ENCODE results near the gene DAAM2. TPM values are rescaled to one million over a fixed set of nuclear protein-coding genes. Genes with fewer than 3 reads are reported as not detected.

The DAAM2 gene
- total and polyA plus RNA-seq, 9 of the 15 experiments (the other 6 are each of a cell fraction or from before 2014, with no cell fraction given) = 0.01 to 0.07 TPM; not detected in 7

- TF ChIP-seq, protein P1, sequence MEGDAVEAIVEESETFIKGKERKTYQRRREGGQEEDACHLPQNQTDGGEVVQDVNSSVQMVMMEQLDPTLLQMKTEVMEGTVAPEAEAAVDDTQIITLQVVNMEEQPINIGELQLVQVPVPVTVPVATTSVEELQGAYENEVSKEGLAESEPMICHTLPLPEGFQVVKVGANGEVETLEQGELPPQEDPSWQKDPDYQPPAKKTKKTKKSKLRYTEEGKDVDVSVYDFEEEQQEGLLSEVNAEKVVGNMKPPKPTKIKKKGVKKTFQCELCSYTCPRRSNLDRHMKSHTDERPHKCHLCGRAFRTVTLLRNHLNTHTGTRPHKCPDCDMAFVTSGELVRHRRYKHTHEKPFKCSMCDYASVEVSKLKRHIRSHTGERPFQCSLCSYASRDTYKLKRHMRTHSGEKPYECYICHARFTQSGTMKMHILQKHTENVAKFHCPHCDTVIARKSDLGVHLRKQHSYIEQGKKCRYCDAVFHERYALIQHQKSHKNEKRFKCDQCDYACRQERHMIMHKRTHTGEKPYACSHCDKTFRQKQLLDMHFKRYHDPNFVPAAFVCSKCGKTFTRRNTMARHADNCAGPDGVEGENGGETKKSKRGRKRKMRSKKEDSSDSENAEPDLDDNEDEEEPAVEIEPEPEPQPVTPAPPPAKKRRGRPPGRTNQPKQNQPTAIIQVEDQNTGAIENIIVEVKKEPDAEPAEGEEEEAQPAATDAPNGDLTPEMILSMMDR (IDR thresholded peaks at IDR 0.05 in 2 of 3, conservative IDR thresholded peaks at IDR 0.05 in 1 of 3; ENCODE audit: insufficient read depth in 2 of 3, low read depth in 1 of 3, low read length in 3 of 3) = peak in 2 of 3 experiments; percentile 44 to 53; a peak in 5 of 6 replicates
- TF ChIP-seq, protein P2, sequence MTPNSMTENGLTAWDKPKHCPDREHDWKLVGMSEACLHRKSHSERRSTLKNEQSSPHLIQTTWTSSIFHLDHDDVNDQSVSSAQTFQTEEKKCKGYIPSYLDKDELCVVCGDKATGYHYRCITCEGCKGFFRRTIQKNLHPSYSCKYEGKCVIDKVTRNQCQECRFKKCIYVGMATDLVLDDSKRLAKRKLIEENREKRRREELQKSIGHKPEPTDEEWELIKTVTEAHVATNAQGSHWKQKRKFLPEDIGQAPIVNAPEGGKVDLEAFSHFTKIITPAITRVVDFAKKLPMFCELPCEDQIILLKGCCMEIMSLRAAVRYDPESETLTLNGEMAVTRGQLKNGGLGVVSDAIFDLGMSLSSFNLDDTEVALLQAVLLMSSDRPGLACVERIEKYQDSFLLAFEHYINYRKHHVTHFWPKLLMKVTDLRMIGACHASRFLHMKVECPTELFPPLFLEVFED (CRISPR knock-in tag; conservative IDR thresholded peaks at IDR 0.05) = 0 out of 2 replicates have a peak, but pooled peaks have one; percentile 11
- TF ChIP-seq, protein P3, sequence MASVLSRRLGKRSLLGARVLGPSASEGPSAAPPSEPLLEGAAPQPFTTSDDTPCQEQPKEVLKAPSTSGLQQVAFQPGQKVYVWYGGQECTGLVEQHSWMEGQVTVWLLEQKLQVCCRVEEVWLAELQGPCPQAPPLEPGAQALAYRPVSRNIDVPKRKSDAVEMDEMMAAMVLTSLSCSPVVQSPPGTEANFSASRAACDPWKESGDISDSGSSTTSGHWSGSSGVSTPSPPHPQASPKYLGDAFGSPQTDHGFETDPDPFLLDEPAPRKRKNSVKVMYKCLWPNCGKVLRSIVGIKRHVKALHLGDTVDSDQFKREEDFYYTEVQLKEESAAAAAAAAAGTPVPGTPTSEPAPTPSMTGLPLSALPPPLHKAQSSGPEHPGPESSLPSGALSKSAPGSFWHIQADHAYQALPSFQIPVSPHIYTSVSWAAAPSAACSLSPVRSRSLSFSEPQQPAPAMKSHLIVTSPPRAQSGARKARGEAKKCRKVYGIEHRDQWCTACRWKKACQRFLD (CRISPR knock-in tag; IDR thresholded peaks at IDR 0.05) = no peak
- TF ChIP-seq TCF3 (CRISPR knock-in tag; IDR thresholded peaks at IDR 0.05) (no peak), RBM39 (optimal IDR thresholded peaks at IDR 0.05; ENCODE audit: low read depth, low read length) (no peak)
- TF ChIP-seq, protein P4, sequence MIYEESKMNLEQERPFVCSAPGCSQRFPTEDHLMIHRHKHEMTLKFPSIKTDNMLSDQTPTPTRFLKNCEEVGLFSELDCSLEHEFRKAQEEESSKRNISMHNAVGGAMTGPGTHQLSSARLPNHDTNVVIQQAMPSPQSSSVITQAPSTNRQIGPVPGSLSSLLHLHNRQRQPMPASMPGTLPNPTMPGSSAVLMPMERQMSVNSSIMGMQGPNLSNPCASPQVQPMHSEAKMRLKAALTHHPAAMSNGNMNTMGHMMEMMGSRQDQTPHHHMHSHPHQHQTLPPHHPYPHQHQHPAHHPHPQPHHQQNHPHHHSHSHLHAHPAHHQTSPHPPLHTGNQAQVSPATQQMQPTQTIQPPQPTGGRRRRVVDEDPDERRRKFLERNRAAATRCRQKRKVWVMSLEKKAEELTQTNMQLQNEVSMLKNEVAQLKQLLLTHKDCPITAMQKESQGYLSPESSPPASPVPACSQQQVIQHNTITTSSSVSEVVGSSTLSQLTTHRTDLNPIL (CRISPR knock-in tag; IDR thresholded peaks at IDR 0.05) = no peak
These were observed 110.8 kb downstream of the DAAM2 start (continued) for GRCh38 chr6:39902786-39903465.
